Right lobe of liver (tissue), 6 donors: ENCODE data around the gene TXNDC2. TPM values are rescaled to one million over a fixed set of nuclear protein-coding genes. Genes with fewer than 3 reads are reported as not detected.

Source experiments
- ATAC-seq, 4 donors: fragments of 200-7000 bp; cut with Tn5 transposase; one replicate each; pipeline ENCODE4 v1.9.1; 2020; ENCODE audit warnings: mild to moderate bottlenecking in 4 of 4, moderate library complexity in 4 of 4
- DNase-seq, 3 donors: peaks; one replicate each; pipeline ENCODE4 v3.0.0-alpha.2; 2020
- H3K27ac ChIP-seq, 3 donors: fragments of 200-600 bp; one replicate each; pipeline ENCODE4 v1.8.0; 2022
- H3K27me3 ChIP-seq, 2 donors: fragments of 200-600 bp; one replicate each; pipeline ENCODE4 v1.8.0; 2022
- H3K36me3 ChIP-seq, 4 donors: fragments of 200-600 bp; sonication (generic) in 1 of 4; one replicate each; pipeline versions ENCODE4 v1.5.1 to v1.8.0; 2017 to 2022; ENCODE audit warnings: control low read depth in 1 of 4
- H3K4me1 ChIP-seq, 4 donors: fragments of 200-600 bp; sonication (generic) in 1 of 4; one replicate each; pipeline versions ENCODE4 v1.5.1 to v1.8.0; 2017 to 2022; ENCODE audit warnings: control low read depth in 1 of 4
- H3K4me3 ChIP-seq, 3 donors: fragments of 200-600 bp; one replicate each; pipeline ENCODE4 v1.8.0; 2022
- H3K9me3 ChIP-seq, 4 donors: fragments of 200-600 bp; sonication (generic) in 1 of 4; one replicate each; pipeline versions ENCODE4 v1.5.1 to v1.8.0; 2017 to 2022; ENCODE audit warnings: control low read depth in 1 of 4
- CTCF ChIP-seq, 4 donors: fragments of 200-600 bp in 3 of 4; fragments of 450-650 bp in 1 of 4; IDR thresholded peaks; one replicate each; pipeline versions ENCODE4 v1.5.1 to v1.8.0; 2016 to 2022; ENCODE audit warnings: antibody characterized with exemption in 4 of 4, mild to moderate bottlenecking in 2 of 4
- POLR2A ChIP-seq: fragments of 450-650 bp; IDR thresholded peaks from one replicate; pipeline ENCODE4 v1.6.1; 2017; ENCODE audit warnings: antibody characterized with exemption, mild to moderate bottlenecking
- WGBS: methylation state at CpG from one replicate; pipeline ENCODE4 v1.1.6; 2018; ENCODE audit warnings: low coverage, low lambda C conversion rate; ENCODE audit not compliant: insufficient coverage; ENCODE audit errors: missing lambda C conversion rate; 5-methylcytosine and 5-hydroxymethylcytosine counted together
- intact Hi-C, 2 donors: fragments of 100-400 bp; cut with DNase I; formaldehyde crosslinking; loops; one replicate each; pipeline versions ENCODE4 v1.11.2 to v1.14.1; 2022
- total RNA-seq, 6 experiments: library from RNA; depleted of rRNA in 2 of 6; stranded (reverse); fragments of >200 nt in 2 of 6; fragmentation: NEBNext Ultra II Directional in 3 of 6; extraction: Animal tissue kit (Norgen Biotek cat#: 25700) in 3 of 6; gene quantifications; one replicate each; pipeline versions ENCODE4 v1.1.0 to v1.2.4, GENCODE V29; 2016 to 2023
- donor health status: DM: no; HTN: yes; CAD: no.
- donor health status: DM: no; HTN: no; CAD: no.
- donor health status: DM: no; HTN: no; CAD: no.
- donor health status: DM: no; HTN: yes; CAD: no.
- donor health status: DM: no; HTN: yes; CAD: no.

The TXNDC2 gene
- total RNA-seq, 6 experiments from 2014 or later: not detected

- no peaks in the 10 kb centered on the region for H3K9me3 ChIP-seq
- intact Hi-C loops: no loop called here
- TF ChIP-seq POLR2A (no peak), CTCF (IDR thresholded peaks at IDR 0.05) (no peak)
- ATAC-seq (no peak), DNase-seq (no peak)
- no peaks in the 10 kb centered on the region for H3K27me3 ChIP-seq
- H3K4me3 ChIP-seq: no peak overlapping the region
- WGBS: 79% methylated on average over 6 of the region's 6 CpGs
- no peaks in the 10 kb centered on the region for H3K36me3 ChIP-seq
- no peak overlapping the region for H3K27ac ChIP-seq
- no peaks in the 10 kb centered on the region for H3K4me1 ChIP-seq
Observed at GRCh38 chr18:9884090-9884489, 1.7 kb upstream of the TXNDC2 start.

DNA sequence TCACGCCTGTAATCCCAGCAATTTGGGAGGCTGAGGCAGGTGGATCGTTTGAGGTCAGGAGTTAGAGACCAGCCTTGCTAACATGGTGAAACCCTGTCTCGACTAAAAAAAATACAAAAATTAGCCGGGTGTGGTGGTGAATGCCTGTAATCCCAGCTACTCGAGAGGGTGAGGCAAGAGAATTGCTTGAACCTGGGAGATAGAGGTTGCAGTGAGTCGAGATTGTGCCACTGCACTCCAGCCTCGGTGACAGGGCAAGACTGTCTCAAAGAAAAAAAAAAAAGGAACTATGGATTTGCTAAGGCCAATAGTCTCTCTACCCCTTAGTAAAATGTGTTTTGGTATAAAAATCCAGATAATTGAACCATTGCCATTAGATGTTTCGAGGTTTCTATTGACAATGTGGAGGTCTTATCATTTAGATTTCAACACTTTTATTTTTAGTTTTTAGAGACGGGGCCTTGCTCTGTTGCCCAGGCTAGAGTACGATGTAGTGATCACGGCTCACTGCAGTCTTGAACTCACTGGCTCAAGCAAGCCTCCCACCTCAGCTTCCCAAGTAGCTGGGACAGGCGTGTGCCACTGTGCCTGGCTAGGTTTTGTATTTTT, 1.1 kb upstream of the TXNDC2 start:
- no peak overlapping the region for H3K4me3 ChIP-seq
- no peak overlapping the region for H3K27ac ChIP-seq
- intact Hi-C loops: no loop called here
- no peak for TF ChIP-seq CTCF (IDR thresholded peaks at IDR 0.05)
- TF ChIP-seq POLR2A: no peak
- 67% methylated on average over 11 of the region's 12 CpGs for WGBS
- H3K9me3 ChIP-seq: no peaks in the 10 kb centered on the region
- H3K27me3 ChIP-seq: no peaks in the 10 kb centered on the region
- no peaks in the 10 kb centered on the region for H3K36me3 ChIP-seq
- H3K4me1 ChIP-seq: no peaks in the 10 kb centered on the region
- DNase-seq (no peak), ATAC-seq (no peak)

DNA sequence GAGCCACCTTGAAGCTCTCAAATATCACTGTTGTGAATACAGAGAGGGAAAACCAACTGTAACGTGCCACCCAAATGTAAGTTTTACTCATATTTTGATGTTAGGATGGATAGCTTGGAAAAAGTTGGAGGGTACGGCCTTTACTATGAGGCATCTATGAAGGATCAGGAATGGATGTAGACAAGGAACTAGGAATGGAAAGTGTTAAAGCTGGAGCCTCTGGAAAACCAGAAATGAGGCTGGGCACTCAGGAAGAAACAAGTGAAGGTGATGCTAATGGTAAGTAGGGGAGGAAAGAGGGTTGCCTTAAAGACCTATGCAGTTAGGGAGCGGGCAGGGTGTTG, 204 bp downstream of the TXNDC2 start:
- TF ChIP-seq POLR2A (no peak), CTCF (IDR thresholded peaks at IDR 0.05) (no peak)
- Histone ChIP-seq H3K4me3 (no peak overlapping the region), H3K36me3 (no peaks in the 10 kb centered on the region), H3K27ac (no peak overlapping the region), H3K9me3 (no peaks in the 10 kb centered on the region), H3K27me3 (no peaks in the 10 kb centered on the region), H3K4me1 (no peaks in the 10 kb centered on the region)
- intact Hi-C loops: no loop called here
- WGBS: 86% methylated on average over 3 of the region's 3 CpGs
- no peak for DNase-seq
- ATAC-seq: no peak

DNA sequence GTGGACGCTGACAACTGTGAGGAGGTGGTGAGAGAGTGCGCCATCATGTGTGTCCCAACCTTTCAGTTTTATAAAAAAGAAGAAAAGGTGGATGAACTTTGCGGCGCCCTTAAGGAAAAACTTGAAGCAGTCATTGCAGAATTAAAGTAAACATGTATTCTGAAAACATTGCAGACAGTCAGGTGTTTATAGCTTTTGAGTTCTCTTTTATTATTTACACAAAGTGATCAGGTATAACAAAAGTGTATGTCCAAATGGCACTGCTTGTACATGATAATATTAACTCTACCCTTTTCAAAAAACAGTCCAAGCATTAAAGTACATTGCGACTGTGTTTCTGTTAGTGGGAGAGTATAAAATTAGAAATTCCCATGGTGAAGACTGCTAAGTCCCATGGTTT, 2.2 kb downstream of the TXNDC2 start:
- Histone ChIP-seq H3K27me3 (no peaks in the 10 kb centered on the region), H3K4me1 (no peaks in the 10 kb centered on the region), H3K27ac (no peak overlapping the region), H3K4me3 (no peak overlapping the region), H3K36me3 (no peaks in the 10 kb centered on the region), H3K9me3 (no peaks in the 10 kb centered on the region)
- intact Hi-C loops: no loop called here
- whole genome bisulfite sequencing: 93% methylated on average over 5 of the region's 5 CpGs
- no peak for TF ChIP-seq POLR2A
- TF ChIP-seq CTCF (IDR thresholded peaks at IDR 0.05): no peak
- DNase-seq: no peak
- ATAC-seq: no peak

DNA sequence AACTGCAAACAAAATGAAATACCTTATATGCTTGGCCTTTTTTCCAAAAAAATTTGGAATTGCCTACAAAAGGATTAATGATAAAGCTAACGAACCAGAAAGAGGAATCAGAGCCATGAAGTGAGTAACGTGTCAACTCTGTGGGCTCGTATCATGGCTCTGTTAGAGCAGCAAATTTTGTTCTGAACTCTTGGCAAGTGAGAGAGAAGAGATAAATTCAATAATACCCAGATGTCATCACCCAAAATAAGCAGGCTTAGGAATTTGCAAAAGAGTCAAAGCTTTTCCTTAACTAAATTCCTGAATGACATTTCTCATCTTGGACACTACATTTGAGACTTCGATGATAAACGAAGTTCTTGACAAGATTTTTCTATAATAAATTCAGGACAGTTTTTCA, 4.4 kb downstream of the TXNDC2 start:
- Histone ChIP-seq H3K36me3 (no peaks in the 10 kb centered on the region), H3K9me3 (no peaks in the 10 kb centered on the region), H3K27ac (no peak overlapping the region), H3K4me3 (no peak overlapping the region), H3K27me3 (no peaks in the 10 kb centered on the region), H3K4me1 (no peaks in the 10 kb centered on the region)
- TF ChIP-seq POLR2A (no peak), CTCF (IDR thresholded peaks at IDR 0.05) (no peak)
- DNase-seq (no peak), ATAC-seq (no peak)
- 73% methylated on average over 5 of the region's 5 CpGs for WGBS
- intact Hi-C loops: no loop called here
